Loucy (cell line): Measurements from ENCODE around the gene ZC3HAV1.

ENCODE experiments used
- CTCF ChIP-seq: fragments of 200-600 bp; sonication (generic); conservative IDR thresholded peaks from 2 replicates; pipeline ENCODE4 v1.5.1; 2014; ENCODE audit warnings: mild to moderate bottlenecking, antibody characterized with exemption, low read length
- EZH2phosphoT487 ChIP-seq: fragments of 200-600 bp; IDR thresholded peaks from 2 replicates; pipeline ENCODE4 v1.6.1; 2018; ENCODE audit warnings: antibody characterized with exemption, mild to moderate bottlenecking, moderate library complexity, borderline replicate concordance

- TF ChIP-seq CTCF (no peak), EZH2phosphoT487 (no peak)
These were observed 59.6 kb downstream of the ZC3HAV1 start for GRCh38 chr7:139049936-139050335.
